WTC11 (cell line): ENCODE results near the gene TFPT. TPM values are rescaled to one million over a fixed set of nuclear protein-coding genes. Genes with fewer than 3 reads are reported as not detected.

ENCODE experiments used
- ATAC-seq: fragments of 200-7000 bp; cut with Tn5 transposase; 2 replicates; pipeline ENCODE4 v1.10.0; 2021; ENCODE audit warnings: mild to moderate bottlenecking, moderate library complexity
- CTCF ChIA-PET: fragments of 300-600 bp; sonication (Branson Sonifier 250); formaldehyde crosslinking; loops from one replicate; lab custom pipeline; 2021; ENCODE audit warnings: antibody characterized with exemption; lab: Charles Lee
- POLR2A ChIA-PET: fragments of 350-600 bp; sonication (Branson Sonifier 250); formaldehyde crosslinking; loops from one replicate; lab custom pipeline; 2021; ENCODE audit warnings: antibody characterized with exemption; lab: Charles Lee
- DNase-seq: peaks from one replicate; pipeline ENCODE4 v3.0.0; 2021; ENCODE audit warnings: low spot score
- H3K27ac Mint-ChIP-seq: 2 replicates; pipeline ENCODE4 v1.8.0; 2021; ENCODE audit warnings: mixed read lengths
- H3K27me3 Mint-ChIP-seq: 2 replicates; pipeline ENCODE4 v1.8.0; 2021; ENCODE audit warnings: low read depth, mild to moderate bottlenecking, moderate library complexity, mixed read lengths
- H3K36me3 Mint-ChIP-seq: 2 replicates; pipeline ENCODE4 v1.8.0; 2021; ENCODE audit warnings: mixed read lengths
- H3K4me1 Mint-ChIP-seq: 2 replicates; pipeline ENCODE4 v1.8.0; 2022; ENCODE audit warnings: mixed read lengths
- H3K4me3 Mint-ChIP-seq: 2 replicates; pipeline ENCODE4 v1.8.0; 2021; ENCODE audit warnings: mild to moderate bottlenecking, moderate library complexity, mixed read lengths
- H3K9me3 Mint-ChIP-seq: 2 replicates; pipeline ENCODE4 v1.8.0; 2021; ENCODE audit warnings: mixed read lengths
- ETV6 ChIP-seq: sonication (generic); formaldehyde crosslinking; IDR thresholded peaks from 2 replicates; pipeline ENCODE4 v1.8.1; 2022; ENCODE audit warnings: mild to moderate bottlenecking, missing genetic modification reagents
- NR3C1 ChIP-seq: sonication (generic); formaldehyde crosslinking; conservative IDR thresholded peaks from 2 replicates; pipeline ENCODE4 v1.8.1; 2023; ENCODE audit warnings: low read depth, mild to moderate bottlenecking, missing genetic modification reagents
- SP1 ChIP-seq: sonication (generic); formaldehyde crosslinking; conservative IDR thresholded peaks from 2 replicates; pipeline ENCODE4 v1.8.1; 2022; ENCODE audit warnings: missing genetic modification reagents
- ZNF232 ChIP-seq: sonication (generic); formaldehyde crosslinking; IDR thresholded peaks from 2 replicates; pipeline ENCODE4 v1.8.0; 2022; ENCODE audit warnings: mild to moderate bottlenecking, missing genetic modification reagents
- total RNA-seq: library from RNA; stranded (reverse); gene quantifications from 3 replicates; pipeline ENCODE4 v1.2.3, GENCODE V29; 2021
- TF ChIP-seq, protein P1 (sequence below): fragments of 250-450 bp; sonication (Bioruptor Pico); IDR thresholded peaks from 2 replicates; pipeline ENCODE4 v1.9.0; 2021; ENCODE audit warnings: mild to moderate bottlenecking, borderline replicate concordance
- TF ChIP-seq, protein P2 (sequence below): sonication (generic); formaldehyde crosslinking; conservative IDR thresholded peaks from 2 replicates; pipeline ENCODE4 v1.8.1; 2023; ENCODE audit warnings: mild to moderate bottlenecking, low read depth, missing genetic modification reagents, moderate library complexity
- TF ChIP-seq, protein P3 (sequence below): sonication (generic); formaldehyde crosslinking; IDR thresholded peaks from 2 replicates; pipeline ENCODE4 v1.8.1; 2023; ENCODE audit warnings: mild to moderate bottlenecking, moderate library complexity, missing genetic modification reagents
- TF ChIP-seq, protein P4 (sequence below): sonication (generic); formaldehyde crosslinking; IDR thresholded peaks from 2 replicates; pipeline ENCODE4 v1.8.0; 2022; ENCODE audit warnings: missing genetic modification reagents
- TF ChIP-seq, protein P5 (sequence below): sonication (generic); formaldehyde crosslinking; IDR thresholded peaks from 2 replicates; pipeline ENCODE4 v1.8.1; 2023; ENCODE audit warnings: mild to moderate bottlenecking, missing genetic modification reagents
- TF ChIP-seq, protein P6 (sequence below): sonication (generic); formaldehyde crosslinking; IDR thresholded peaks from 2 replicates; pipeline ENCODE4 v1.8.1; 2022; ENCODE audit warnings: missing genetic modification reagents, borderline replicate concordance

Gene TFPT
- total RNA-seq, 1 experiment from 2014 or later = 24.6 TPM

DNA sequence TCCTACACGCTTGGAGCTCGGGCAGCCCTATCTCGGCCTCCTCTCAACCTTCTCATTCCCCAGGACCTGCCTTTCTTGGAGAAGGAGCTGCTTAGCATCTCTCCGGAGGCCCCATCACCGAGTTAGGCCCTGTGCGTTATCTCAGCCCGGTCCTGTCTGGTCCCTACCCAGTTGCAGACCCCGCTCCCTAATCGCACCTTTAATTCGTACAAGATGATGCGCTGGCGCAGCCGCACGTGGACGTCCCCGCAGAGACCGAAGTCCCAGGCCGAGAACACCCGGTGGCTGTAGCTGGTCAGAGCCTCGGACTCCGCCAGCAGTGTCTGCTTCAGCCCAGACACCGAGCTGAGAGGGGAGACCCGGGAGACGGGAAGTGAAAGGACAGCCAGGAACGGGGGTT is 49.8 kb upstream of the TFPT start (continued):
- TF ChIP-seq, protein P1, sequence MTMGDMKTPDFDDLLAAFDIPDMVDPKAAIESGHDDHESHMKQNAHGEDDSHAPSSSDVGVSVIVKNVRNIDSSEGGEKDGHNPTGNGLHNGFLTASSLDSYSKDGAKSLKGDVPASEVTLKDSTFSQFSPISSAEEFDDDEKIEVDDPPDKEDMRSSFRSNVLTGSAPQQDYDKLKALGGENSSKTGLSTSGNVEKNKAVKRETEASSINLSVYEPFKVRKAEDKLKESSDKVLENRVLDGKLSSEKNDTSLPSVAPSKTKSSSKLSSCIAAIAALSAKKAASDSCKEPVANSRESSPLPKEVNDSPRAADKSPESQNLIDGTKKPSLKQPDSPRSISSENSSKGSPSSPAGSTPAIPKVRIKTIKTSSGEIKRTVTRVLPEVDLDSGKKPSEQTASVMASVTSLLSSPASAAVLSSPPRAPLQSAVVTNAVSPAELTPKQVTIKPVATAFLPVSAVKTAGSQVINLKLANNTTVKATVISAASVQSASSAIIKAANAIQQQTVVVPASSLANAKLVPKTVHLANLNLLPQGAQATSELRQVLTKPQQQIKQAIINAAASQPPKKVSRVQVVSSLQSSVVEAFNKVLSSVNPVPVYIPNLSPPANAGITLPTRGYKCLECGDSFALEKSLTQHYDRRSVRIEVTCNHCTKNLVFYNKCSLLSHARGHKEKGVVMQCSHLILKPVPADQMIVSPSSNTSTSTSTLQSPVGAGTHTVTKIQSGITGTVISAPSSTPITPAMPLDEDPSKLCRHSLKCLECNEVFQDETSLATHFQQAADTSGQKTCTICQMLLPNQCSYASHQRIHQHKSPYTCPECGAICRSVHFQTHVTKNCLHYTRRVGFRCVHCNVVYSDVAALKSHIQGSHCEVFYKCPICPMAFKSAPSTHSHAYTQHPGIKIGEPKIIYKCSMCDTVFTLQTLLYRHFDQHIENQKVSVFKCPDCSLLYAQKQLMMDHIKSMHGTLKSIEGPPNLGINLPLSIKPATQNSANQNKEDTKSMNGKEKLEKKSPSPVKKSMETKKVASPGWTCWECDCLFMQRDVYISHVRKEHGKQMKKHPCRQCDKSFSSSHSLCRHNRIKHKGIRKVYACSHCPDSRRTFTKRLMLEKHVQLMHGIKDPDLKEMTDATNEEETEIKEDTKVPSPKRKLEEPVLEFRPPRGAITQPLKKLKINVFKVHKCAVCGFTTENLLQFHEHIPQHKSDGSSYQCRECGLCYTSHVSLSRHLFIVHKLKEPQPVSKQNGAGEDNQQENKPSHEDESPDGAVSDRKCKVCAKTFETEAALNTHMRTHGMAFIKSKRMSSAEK (CRISPR knock-in tag) = no peak
- no peak for TF ChIP-seq ZNF232
- TF ChIP-seq, protein P2, sequence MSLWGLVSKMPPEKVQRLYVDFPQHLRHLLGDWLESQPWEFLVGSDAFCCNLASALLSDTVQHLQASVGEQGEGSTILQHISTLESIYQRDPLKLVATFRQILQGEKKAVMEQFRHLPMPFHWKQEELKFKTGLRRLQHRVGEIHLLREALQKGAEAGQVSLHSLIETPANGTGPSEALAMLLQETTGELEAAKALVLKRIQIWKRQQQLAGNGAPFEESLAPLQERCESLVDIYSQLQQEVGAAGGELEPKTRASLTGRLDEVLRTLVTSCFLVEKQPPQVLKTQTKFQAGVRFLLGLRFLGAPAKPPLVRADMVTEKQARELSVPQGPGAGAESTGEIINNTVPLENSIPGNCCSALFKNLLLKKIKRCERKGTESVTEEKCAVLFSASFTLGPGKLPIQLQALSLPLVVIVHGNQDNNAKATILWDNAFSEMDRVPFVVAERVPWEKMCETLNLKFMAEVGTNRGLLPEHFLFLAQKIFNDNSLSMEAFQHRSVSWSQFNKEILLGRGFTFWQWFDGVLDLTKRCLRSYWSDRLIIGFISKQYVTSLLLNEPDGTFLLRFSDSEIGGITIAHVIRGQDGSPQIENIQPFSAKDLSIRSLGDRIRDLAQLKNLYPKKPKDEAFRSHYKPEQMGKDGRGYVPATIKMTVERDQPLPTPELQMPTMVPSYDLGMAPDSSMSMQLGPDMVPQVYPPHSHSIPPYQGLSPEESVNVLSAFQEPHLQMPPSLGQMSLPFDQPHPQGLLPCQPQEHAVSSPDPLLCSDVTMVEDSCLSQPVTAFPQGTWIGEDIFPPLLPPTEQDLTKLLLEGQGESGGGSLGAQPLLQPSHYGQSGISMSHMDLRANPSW (CRISPR knock-in tag) = no peak
- TF ChIP-seq NR3C1 = no peak

DNA sequence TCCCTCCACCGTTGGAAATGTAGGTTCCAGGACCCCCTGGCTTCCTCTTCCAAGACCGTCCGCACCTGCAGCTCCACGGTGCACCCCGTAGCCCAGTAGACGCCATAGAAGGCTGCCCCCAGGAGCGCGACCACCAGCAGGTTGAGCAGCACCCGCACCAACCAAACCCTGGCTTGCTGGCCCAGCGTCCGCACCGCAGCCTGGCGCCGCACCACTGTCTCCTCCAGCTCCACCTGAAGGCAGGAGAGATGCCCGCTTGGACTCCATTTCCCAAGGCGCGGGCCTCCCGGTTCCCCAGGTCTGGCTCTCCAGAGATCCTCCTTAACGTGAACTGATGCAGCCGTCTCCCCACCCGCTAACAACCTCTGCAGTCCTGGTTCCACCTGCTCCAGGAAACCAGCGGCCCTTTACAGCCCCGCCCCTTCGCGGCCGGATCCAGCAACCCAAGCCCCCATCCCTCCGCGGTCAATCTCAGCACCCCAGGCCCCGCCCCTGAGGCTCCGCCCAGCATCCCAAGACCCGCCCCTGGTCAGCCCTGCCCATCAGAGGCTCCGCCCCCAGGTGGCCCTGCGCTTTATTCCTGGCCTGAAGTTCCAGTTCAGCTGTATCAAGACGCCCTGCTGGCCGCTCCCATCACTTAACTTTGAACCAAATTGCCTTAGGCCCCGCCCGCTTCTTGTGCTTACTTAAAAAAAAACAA is 49.1 kb upstream of the TFPT start:
- Mint-ChIP-seq H3K36me3 (no peaks in the 10 kb centered on the region), H3K27me3 (peaks cover 43% of the 10 kb centered on the region), H3K9me3 (no peaks in the 10 kb centered on the region), H3K4me1 (peaks cover 27% of the 10 kb centered on the region), H3K4me3 (peak overlapping the region; percentile 78)
- DNase-seq = peak; percentile 98
- ChIA-PET POLR2A (interaction anchor here (0.6 to 0.9 kb wide), 5 partner anchors 9 to 226 kb away, joined by 3 to 7 read pairs (median 5); partner anchors contain the start of genes MBOAT7 and TMC4), CTCF (interaction anchor here (0.5 to 2.9 kb wide), 12 partner anchors 9 to 240 kb away, joined by 3 to 14 read pairs (median 4); partner anchors contain the start of genes CNOT3, MBOAT7 and TMC4)
- TF ChIP-seq SP1 (CRISPR knock-in tag) (no peak), ETV6 (0 out of 2 replicates have a peak, but pooled peaks have one; percentile 32)
- TF ChIP-seq, protein P3, sequence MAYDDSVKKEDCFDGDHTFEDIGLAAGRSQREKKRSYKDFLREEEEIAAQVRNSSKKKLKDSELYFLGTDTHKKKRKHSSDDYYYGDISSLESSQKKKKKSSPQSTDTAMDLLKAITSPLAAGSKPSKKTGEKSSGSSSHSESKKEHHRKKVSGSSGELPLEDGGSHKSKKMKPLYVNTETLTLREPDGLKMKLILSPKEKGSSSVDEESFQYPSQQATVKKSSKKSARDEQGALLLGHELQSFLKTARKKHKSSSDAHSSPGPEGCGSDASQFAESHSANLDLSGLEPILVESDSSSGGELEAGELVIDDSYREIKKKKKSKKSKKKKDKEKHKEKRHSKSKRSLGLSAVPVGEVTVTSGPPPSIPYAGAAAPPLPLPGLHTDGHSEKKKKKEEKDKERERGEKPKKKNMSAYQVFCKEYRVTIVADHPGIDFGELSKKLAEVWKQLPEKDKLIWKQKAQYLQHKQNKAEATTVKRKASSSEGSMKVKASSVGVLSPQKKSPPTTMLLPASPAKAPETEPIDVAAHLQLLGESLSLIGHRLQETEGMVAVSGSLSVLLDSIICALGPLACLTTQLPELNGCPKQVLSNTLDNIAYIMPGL = 0 out of 2 replicates have a peak, but pooled peaks have one; percentile 17
- TF ChIP-seq, protein P4, sequence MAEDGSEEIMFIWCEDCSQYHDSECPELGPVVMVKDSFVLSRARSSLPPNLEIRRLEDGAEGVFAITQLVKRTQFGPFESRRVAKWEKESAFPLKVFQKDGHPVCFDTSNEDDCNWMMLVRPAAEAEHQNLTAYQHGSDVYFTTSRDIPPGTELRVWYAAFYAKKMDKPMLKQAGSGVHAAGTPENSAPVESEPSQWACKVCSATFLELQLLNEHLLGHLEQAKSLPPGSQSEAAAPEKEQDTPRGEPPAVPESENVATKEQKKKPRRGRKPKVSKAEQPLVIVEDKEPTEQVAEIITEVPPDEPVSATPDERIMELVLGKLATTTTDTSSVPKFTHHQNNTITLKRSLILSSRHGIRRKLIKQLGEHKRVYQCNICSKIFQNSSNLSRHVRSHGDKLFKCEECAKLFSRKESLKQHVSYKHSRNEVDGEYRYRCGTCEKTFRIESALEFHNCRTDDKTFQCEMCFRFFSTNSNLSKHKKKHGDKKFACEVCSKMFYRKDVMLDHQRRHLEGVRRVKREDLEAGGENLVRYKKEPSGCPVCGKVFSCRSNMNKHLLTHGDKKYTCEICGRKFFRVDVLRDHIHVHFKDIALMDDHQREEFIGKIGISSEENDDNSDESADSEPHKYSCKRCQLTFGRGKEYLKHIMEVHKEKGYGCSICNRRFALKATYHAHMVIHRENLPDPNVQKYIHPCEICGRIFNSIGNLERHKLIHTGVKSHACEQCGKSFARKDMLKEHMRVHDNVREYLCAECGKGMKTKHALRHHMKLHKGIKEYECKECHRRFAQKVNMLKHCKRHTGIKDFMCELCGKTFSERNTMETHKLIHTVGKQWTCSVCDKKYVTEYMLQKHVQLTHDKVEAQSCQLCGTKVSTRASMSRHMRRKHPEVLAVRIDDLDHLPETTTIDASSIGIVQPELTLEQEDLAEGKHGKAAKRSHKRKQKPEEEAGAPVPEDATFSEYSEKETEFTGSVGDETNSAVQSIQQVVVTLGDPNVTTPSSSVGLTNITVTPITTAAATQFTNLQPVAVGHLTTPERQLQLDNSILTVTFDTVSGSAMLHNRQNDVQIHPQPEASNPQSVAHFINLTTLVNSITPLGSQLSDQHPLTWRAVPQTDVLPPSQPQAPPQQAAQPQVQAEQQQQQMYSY (CRISPR knock-in tag) = peak; percentile 89
- TF ChIP-seq, protein P5, sequence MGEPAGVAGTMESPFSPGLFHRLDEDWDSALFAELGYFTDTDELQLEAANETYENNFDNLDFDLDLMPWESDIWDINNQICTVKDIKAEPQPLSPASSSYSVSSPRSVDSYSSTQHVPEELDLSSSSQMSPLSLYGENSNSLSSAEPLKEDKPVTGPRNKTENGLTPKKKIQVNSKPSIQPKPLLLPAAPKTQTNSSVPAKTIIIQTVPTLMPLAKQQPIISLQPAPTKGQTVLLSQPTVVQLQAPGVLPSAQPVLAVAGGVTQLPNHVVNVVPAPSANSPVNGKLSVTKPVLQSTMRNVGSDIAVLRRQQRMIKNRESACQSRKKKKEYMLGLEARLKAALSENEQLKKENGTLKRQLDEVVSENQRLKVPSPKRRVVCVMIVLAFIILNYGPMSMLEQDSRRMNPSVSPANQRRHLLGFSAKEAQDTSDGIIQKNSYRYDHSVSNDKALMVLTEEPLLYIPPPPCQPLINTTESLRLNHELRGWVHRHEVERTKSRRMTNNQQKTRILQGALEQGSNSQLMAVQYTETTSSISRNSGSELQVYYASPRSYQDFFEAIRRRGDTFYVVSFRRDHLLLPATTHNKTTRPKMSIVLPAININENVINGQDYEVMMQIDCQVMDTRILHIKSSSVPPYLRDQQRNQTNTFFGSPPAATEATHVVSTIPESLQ (CRISPR knock-in tag) = no peak
- TF ChIP-seq, protein P6, sequence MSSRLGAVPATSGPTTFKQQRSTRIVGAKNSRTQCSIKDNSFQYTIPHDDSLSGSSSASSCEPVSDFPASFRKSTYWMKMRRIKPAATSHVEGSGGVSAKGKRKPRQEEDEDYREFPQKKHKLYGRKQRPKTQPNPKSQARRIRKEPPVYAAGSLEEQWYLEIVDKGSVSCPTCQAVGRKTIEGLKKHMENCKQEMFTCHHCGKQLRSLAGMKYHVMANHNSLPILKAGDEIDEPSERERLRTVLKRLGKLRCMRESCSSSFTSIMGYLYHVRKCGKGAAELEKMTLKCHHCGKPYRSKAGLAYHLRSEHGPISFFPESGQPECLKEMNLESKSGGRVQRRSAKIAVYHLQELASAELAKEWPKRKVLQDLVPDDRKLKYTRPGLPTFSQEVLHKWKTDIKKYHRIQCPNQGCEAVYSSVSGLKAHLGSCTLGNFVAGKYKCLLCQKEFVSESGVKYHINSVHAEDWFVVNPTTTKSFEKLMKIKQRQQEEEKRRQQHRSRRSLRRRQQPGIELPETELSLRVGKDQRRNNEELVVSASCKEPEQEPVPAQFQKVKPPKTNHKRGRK (CRISPR knock-in tag) = no peak
- TF ChIP-seq, all 79 proteins: peak for 3
- peak; percentile 66 for ATAC-seq
- H3K27ac Mint-ChIP-seq = no peak overlapping the region
